GM21381 (cell line): ENCODE data around the gene LMF2.
"Not testable (repeated sequence)": the region's sequence is repeated elsewhere in the genome, so short reads cannot be mapped to it uniquely, and the experiment has no call there.

ENCODE experiments used
- ATAC-seq: cut with Tn5 transposase; IDR thresholded peaks from one replicate; pipeline ENCODE4 v1.9.1; 2021; ENCODE audit warnings: mild to moderate bottlenecking, moderate library complexity; ENCODE audit not compliant: unreplicated experiment

LMF2 gene

GRCh38 chr22:50535113-50535512 lies 27.6 kb upstream of the LMF2 start:
- ATAC-seq: no peak

- not testable (repeated sequence) for ATAC-seq
These were observed 26.6 kb upstream of the LMF2 start for GRCh38 chr22:50533856-50534711.

- no peak for ATAC-seq
These were observed 25.6 kb upstream of the LMF2 start for GRCh38 chr22:50532824-50533796.

- no peak for ATAC-seq
These were observed 24.6 kb upstream of the LMF2 start for GRCh38 chr22:50531962-50532674.

GRCh38 chr22:50531546-50531961 lies 24.1 kb upstream of the LMF2 start:
- ATAC-seq: no peak

- ATAC-seq: no peak
These were observed 23.5 kb upstream of the LMF2 start for GRCh38 chr22:50530877-50531545.

GRCh38 chr22:50530580-50530876 lies 23.0 kb upstream of the LMF2 start:
- no peak for ATAC-seq

DNA sequence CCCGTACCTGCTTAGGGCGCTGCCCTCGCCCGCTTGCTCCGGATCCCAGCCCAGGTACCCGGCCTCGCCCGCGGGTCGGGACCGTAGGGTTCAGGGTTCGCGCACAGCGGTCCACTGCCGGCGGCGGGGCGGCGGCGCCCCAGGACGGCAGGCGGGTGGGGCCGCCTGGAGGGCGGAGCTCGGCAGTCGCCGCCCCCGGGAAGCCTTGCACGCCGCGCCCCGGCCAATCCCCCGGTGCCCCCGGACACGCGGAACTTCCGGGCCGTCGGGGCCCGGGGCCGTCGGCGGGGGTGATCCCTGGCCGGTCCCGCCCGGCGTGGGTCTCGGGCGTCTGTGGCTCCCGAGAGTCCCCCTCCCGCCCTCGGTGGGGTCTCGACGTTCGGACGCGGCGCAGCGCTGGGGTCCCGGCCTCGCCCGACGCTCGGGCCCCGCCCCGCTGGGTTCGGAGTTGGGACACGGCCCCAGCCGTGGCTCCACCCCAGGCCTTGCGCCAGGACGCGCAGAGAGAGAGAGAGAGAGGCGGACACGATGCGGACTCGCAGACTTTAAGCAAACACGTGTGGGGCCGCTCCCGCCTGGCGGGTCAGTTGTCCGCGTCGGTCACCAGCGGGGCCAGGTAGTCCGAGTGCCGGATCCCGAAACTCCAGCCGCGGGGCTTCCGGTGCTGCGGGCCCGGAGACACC lies 22.5 kb upstream of the LMF2 start, which contains the start of gene TYMP:
TYMP (minus strand) TSS at position 116 of the 683 bp plus-strand sequence. CDS start 303 bp downstream, outside the sequence.
- no peak for ATAC-seq

GRCh38 chr22:50529416-50529896 lies 22.0 kb upstream of the LMF2 start:
- no peak for ATAC-seq

DNA sequence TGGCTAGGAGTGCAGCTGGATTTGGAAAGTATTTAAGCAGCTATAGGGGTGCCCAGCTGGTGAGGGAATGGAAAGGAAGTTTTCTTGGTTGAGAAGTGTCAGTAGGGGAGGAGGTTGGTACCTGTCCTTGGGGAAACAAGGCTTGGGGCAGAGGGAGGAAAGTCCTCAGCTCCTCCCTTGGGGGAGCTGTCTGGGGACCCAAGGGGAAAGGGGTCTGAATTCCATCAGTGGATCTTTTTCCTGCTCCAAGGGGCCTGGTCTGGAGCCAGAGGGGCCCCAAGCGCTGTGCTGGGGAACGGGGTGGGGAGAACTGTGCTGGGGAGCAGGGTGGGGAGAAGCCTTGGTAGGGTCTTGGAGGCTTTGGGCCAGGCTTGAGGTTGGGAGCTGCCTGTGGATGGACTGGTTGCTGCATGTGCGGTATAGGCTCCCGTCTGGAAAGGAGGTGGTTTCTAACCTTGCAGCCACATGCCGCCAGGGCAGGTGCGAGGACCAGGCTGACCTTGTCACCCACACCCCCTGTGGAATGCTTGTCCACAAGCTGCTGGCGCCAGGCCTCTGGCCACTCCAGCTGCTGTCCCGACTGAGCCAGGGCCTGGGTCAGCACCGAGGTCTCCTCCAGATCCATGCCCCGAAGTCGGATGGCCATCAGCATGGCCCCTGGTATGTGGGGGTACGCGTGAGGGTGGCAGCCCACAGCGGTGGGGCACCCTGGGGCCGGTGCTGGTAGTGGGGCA lies 21.3 kb upstream of the LMF2 start:
- ATAC-seq: no peak

- ATAC-seq: no peak
These were observed 20.6 kb upstream of the LMF2 start for GRCh38 chr22:50527921-50528681.

GRCh38 chr22:50526834-50527801 lies 19.6 kb upstream of the LMF2 start:
- no peak for ATAC-seq

- peak; percentile 29 for ATAC-seq
These were observed 18.8 kb upstream of the LMF2 start for GRCh38 chr22:50526108-50526833.

- ATAC-seq: no peak
These were observed 18.3 kb upstream of the LMF2 start for GRCh38 chr22:50525858-50526107.

DNA sequence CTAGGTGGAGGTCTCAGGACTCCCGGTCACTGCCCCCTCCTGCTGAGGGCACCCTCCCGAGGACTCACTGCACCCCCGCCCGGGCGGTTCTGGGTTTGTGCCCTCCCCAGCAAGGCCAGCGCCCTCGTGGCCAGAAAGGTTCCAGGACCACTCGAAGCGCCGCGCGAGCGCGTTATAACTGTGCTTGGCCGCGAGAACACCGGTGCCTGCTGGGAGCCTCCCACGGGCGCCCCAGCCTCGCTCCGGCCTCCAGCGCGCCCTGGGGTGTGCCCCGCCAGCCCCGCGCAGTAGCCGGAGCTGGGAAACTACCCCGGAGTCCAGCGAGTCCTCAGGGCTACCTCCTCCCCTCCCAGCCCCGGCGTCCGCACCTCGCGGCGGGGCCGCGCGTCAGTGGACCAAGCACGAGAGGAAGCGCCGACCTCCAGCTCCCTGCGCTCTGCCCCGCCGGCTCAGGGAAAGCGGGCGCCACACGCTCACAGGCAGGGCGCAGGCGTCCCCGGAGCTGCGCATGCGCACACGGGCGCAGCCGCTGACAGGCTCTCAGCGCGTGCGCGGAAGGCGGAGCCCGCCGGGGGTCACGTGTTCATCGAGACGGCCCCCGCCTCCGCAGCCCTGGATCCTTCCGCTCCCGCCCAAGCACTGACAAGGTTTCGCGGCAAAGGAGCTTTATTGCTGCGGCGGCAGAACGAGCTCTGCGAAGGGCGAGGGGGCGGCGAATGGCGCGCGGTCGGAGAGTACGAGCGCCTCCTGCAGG lies 17.8 kb upstream of the LMF2 start, which contains the start of gene SCO2:
SCO2 (minus strand) TSS at position 495 of the 754 bp plus-strand sequence. CDS start 1,187 bp downstream, outside the sequence.
- ATAC-seq: peak; percentile 34

GRCh38 chr22:50524676-50525103 lies 17.2 kb upstream of the LMF2 start:
- ATAC-seq: no peak
